GM21529 (cell line): Measurements from ENCODE around the gene NDNF.

Source experiments
- ATAC-seq: cut with Tn5 transposase; IDR thresholded peaks from one replicate; pipeline ENCODE4 v1.9.1; 2021; ENCODE audit not compliant: unreplicated experiment

The NDNF gene

DNA sequence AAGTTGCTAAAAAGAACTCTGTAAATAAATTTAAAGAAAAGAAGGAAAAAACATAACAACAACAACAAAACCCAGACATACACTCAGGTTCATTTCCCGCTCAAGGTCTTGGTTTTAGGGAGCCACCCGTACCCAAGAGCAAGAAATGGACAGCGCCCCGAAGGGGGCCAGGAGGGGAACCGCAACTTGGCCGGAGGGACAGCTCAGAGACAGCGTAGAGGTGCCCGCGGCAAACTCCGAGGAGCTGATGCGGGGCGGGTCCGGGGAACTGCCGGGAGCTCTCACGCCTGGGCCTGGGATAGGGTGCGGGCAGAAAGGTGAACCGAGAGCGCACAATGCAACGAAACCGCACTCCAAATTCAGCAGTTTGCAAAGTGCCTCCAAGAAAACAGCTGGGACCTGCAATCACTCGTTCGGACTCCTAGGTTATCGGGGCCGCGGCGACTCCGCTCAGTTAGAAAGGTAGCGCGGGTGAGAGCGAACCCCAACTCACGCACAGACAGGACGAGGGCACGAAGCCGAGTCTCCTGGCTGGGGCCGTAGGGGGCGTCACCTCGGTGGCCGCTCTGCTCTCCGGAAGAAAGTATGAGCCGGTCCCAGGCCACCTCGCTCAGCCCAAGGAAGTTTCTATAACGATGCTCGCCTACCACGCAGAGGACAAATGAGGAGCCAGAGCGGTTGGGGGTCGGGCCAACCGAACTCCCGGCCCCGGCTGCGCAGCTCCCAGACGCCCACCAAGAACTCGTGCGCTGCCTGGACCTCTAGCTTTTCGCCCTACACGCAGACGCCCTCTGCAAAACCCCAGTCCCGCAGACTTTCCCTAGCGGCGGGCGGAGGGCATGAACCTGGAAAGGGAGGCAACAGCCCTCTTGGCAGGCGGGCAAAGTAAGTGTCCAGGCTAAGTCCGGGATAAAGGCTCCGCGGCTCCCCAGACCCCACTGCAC is 1.4 kb downstream of the NDNF start:
- no peak for ATAC-seq

DNA sequence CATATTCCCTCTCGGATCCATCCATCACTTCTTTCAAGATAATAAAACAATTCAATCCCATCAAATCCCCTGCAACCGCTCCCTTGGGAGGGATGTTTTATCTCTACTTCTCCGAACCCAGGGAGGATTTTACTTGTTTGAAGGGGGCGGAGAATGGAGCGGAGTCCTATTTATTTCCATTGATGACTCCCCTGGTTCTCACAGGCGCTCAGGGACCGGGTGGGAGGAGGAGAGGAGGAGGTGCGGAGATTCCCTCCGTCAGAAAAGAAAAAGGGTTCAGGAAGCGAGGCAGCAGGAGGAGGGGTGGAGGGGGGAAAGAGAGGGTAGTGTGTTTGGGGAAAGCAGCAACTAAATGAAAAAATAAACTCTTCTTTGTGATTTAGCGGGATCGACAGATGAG is 2.1 kb downstream of the NDNF start:
- ATAC-seq: no peak

DNA sequence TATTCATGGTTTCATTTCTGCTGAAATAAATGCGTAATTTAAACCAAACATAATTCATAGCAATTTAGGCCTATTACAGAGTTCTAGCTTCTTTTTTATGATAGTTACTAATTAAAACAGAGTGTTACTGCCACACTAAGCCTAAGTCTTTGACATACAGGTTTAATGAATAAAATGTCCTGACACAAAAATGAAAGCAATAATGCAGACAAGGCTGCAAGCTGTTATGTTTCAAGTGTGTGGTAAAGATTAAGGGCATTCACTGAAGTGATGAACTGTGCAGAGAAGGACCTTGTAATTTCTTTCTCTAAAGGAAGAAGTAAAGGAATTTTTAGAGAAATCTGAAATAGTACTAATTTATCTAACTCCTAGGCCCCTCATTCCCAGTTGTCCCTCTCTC is 2.9 kb downstream of the NDNF start:
- ATAC-seq: no peak

DNA sequence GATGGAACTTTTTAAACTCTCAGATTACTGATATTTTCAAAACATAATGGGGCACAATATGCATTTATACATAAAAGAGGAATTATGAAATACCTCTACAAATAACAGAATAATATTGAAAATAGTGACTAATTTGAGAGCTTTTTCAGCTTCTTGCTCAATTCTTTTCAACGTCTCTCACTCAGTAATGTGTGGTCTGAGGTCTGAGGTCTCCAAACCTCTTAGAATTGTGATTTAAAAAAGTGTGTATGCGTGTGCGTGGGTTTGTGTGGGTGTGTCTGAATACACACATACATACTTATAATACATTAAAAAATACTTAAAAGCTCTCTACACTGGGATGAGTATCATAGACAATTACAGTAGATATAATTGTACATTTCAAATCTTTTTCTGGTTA is 7.9 kb downstream of the NDNF start:
- no peak for ATAC-seq

DNA sequence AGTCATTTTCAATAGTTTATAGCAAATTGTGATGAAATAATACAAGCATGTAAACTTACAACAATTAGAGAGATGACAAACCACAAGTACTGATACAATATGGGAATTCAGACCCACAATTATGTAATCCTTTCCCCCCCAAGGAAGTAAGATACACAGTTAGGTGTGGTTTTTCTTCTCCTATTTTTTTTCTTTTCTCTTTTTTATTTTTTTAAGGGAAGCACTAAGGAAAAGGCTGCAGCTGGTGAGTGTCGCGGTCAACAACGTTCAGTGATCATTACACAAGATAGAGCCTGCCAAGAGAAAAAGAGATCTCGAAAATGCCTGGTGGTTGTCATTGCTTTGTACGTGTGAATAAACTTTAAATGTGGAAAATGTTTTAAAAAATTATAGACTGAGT is 9.8 kb downstream of the NDNF start:
- no peak for ATAC-seq

DNA sequence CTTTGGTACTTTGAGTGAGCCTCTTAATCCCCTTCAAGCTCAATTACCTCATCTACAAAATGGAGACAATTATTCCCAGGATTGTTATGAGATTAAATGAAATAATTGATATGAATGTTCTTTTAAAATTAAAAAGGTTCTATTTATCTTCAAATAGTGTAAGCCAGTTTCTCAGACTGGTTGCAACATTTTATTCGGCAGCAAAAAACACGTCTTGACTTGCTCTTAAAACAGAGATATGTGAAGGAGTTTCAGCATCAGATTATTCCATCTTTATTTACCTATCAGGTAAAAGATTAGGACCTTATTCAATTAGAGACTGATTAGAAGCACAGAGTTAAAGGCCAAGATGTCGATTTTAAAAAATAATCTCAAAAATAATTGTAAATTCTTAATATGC is 10.5 kb downstream of the NDNF start:
- ATAC-seq: no peak

DNA sequence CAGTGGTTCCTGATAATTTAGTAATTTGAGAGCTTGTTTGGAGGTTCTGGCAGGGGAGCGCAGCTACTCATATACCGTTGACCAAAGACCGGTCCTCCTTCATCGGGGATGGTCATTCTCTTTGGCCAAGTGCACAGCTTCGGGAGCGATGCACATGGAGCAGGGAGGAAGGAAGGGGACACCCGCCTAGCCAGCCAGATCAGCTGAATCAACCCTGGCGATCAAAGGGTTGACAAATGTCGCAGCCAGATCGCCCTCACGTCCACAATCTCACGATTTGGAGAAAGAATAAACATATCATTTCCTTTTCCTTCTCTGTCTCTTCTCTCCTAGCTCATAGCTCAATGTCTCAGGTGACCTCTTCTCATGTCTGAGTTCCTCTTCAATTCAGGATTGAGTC is 11.1 kb downstream of the NDNF start:
- no peak for ATAC-seq

DNA sequence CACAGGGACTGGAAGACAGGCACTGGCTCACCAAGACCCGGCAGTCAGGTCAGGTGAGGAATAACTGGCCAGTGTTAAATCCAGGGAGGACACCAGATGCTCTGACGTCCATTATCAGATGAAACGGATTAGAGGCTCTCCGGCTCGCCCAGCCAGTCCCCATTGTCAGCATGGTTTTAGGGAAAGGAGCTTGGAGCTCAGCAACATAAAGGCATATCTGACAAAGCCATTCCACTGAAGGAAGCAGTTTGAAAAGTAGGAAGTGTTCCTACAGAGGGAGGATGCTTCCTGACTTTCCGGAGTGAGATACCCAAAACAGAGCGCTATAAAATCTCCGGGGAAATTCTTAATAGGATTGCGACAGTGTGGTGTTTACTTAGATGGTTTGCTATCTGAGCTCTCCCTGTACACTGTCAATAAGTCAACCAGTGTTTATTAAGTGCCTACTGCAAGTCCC is 14.8 kb downstream of the NDNF start:
- ATAC-seq: no peak

DNA sequence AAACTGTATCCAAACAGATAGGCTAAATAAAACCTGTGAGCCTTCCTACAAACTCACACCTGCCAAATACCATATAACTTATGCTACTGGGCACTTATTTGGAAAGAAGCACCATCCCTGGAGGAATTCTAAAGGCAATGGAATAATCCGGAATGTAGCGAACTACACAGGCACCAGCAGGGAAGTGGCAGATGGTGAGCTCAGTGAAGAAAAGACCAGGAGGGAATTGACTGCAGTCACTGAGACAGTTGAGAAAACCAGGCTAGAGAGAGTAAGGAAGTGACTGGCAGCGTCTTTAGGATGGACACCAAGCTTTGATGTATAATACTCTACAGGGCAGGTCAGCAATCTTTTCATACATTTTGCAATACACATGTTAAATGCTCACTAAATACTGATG is 16.3 kb downstream of the NDNF start:
- no peak for ATAC-seq

DNA sequence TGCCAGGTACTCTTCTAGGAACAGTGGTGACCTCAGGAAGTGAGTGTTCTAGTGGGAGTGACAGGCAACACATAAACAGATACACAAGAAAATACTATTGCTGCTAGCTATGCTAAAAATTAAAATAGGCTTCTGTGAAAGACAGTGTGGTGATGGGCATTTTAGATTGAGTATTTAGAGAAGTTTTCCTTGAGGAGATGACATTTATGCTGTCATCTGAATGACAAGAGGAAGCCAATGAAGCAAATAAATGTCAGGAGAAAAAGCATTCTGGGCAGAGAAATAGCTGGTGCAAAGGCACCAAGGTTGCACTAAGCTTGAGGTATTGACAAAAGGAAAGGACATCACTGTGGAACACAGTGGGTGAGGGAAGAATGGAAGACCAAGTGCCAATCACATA is 18.0 kb downstream of the NDNF start:
- no peak for ATAC-seq

DNA sequence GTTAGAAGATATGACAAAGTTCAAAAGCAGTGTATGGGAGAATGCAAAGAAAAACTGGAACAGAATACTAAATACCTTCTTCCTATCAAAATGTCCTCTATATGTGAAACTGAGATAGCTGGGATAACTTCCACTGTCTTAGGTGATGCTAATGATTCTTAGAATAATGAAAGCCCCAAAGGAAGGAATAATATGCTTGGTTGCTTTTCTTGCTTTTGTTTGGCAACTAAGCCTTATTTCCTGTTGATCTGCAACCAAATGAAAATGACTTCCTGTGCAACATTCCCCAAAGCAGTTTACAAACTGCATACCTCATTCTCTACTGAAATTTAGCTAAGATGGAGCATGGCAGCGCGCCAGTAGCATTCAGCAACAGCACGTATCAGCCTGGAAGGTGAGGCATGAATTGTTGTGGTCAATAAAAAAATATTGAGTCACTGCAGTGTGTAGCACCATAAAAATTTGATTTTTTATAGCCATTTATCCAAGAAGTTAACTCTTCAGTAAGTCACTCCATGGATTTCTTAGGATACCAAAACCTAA is 18.7 kb downstream of the NDNF start:
- ATAC-seq: no peak

DNA sequence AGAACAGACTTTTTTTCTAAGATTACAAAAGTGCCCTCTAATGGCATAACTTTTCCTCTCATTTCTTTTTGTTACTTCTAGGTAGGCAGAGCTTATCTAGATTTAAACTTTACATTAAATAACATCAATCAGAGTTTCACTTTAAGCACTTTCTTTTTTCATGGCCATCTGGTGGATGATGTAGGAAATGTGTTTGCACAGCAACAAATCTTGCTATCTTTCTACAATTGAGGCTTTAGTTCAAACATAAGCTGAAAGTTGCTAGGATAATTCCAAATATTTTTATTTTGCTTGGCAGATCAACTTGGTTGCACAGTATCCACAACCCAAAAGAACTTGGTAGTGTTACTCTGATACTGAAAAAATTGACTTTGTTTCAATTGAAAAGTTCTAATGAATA is 22.0 kb downstream of the NDNF start:
- no peak for ATAC-seq

DNA sequence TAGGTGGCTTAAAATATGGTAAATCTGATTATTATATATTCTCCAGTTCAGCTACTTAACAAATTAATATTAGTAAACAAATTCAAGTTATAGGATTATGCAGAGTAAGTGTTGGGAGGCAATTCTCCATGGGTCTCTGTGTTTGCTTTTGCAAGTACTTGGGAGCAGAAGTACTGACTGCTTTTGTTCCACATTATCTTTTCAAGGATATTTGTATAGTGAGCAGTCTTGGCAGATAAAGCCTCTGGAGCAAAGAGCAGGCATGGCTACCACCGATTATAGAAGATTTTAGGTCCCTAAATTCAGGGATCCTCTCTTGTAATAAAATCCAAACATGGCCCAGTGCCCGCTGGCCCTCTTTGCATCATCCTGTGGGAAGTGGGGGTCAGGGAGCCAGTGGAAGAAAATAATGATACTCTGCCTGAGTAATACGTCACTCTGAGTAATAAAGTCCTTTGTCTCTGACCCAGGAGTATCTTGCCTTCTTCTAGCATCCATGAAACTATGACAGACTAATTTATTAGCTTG is 23.2 kb downstream of the NDNF start:
- no peak for ATAC-seq

DNA sequence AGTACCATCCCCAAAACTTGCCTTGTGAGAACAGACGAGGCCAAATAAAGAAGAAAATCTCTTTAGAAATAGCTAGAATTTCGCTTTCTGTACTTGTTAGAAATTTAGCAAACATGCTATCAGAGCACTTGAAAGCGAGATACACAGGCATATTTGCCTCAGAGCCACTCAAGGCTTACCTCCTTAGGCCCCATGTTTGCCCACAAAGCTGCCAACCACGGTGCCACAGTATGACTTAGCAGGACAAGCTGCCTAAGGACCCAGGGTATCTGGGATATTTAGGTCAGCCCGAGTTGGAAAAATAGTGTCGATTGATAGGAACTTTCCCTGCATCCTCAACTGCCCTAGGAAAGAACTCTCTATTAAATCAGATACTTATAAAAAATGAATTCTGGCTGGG is 24.2 kb downstream of the NDNF start:
- ATAC-seq: no peak

DNA sequence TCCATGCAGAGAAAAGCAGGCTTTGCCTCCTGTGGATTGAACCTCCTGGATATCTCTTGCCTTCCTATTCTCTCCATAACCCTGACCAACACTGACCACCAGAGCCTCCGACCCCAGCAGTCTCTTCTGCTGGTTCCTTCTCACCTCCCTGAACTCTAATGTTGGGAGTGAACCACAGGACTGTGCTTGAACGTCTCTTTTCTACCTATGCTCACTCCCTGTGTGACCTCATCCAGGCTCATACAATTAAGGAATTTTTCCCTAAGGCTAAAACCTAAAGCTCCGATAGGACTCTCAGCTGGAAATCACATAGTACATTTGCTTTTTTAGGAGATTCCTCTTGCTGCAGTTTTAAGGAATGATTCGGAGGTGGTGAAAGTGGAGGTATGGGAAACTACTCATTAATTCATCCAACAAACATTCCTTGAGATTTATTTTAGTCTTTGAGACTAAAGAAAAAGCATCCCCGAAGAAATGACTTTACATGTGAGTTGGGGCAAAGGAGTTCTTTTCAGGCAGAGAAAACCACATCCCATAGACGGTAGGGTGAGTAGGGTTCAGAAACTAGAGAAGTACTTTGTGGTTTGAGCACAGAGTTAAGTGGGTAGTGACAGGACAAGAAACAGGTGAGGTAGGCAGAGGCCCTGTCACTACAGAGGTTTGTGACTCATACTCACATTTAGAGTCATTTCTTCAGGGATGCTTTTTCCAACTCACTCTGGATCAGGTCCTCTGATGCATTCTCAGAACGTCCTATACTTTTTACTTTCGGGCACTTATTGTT is 30.8 kb downstream of the NDNF start:
- ATAC-seq: peak; percentile 99

DNA sequence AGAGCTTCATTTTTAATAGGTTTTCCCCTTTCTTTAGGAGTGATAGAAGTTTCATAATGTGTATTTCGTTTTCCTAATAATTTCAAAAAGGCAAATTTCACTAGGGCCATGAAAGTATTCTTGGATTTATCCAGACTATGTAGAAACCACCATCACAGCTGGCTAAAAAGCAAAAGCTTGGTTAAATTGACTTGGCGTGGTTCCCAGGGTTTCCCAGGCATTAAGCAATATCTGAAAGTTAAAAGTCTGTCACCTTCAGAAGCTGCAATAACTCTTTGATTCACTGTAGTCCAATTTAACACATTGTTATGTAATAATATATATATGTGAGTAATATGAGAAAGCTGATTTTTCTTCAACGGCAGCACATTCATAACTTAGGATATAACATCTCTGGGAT is 38.3 kb downstream of the NDNF start:
- no peak for ATAC-seq

DNA sequence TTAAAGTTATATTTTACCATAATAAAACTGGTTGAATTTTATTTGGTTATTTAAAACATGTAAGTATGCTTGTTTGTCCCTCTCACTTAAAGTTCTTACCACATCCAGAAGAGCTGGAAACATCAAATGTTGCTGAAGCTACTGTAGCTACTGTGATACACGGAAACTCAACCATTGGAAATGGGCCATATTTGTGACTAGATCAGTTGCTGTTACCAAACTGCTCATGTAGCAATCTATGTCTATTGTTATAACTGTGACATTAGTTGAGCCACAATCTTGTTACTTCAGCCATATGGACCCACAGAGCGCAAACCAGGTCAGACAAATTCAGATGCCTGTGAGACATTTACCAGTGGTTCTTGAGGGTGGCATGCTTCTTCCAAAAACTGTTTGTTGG is 41.6 kb downstream of the NDNF start:
- no peak for ATAC-seq

DNA sequence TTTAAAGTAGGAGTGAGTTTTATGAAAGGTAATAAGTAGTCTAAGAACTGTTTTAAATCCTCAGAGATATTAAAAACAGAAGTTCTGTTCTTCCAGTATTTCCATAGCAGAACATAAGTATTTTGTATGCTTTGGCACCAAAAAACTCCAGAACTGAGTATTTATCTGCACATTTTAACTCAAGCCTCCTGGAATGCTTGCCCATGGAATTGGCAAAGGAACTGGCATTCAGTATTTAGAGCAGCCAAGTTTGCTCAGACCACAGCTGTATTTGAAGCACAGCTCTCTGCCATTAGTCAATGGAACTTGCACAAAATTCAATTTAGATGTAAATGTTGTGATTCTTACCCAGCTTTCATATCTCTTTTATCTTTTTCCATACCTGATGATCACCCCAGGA is 42.2 kb downstream of the NDNF start:
- no peak for ATAC-seq

DNA sequence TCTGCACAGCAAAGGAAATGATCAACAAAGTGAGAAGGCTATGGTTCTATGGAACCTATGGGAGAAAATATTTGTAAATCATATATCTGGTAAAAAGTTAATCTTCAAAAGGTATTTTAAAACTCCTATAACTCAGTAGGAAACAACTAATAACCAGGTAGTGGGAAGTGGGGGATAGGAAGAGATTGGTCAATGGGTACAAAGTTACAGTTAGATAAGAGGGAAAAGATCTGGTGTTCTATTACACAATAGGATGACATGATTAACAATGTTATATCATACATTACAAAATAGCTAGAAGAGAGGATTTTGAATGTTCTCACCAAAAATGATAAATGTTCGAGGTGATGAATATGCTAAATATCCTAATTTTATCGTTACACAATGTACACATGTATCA is 46.3 kb downstream of the NDNF start:
- ATAC-seq: no peak

DNA sequence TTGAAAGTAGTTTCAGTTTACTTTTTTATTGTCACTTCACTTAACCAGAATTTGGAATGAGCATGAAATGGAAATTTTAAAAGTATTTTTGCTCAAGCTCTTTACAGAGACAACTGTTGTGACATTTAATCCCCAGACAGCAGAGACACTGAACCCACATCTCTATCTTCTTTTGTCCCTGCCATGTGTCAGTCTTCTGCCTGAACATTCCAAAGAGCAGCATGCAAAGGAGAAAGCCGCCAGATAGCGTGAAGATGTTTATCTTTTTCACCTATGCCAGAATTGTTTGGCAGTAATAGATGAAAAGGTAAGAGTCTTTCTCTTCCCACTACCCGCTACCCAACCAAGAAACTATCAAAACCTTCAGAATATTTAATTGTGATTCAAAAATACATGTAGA is 46.8 kb downstream of the NDNF start:
- ATAC-seq: no peak

DNA sequence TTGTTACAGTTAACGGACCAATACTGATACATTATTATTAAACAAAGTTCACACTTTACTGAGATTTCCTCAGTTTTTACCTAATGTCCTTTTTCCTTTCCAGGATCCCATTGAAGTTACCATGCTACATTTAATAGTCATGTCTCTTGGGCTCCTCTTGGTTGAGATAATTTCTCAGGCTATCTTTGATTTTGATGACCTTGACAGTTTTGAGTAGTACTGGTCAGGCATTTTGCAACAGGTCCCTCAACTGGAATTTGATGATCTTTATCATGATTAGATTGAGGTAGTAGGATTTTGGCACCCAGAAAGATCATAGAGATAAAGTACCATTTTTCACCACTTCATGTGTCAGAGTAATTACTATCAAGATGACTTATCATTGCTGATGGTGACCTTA is 53.8 kb downstream of the NDNF start:
- ATAC-seq: no peak

DNA sequence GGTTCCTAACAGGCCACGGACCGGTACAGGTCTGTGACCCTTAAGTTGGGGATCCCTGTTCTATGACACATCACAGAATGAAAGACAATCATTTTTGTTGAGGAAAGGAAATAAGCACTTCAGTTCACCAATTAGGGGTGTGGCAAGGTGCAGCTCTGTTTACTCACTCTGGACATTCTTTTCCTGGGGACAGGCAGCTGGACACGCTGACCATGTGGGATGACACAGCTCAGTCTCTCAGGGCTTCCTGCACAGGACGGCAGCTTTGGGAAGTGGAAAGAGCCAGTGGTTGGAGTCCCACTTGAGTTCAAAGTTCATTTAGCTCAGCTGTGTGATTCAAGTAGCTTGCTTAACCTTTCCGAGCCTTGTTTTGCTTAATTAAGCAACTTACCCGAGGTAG is 55.7 kb downstream of the NDNF start:
- no peak for ATAC-seq
